ENCODE data around the gene UBE2H. TPM values are rescaled to one million over a fixed set of nuclear protein-coding genes. Genes with fewer than 3 reads are reported as not detected.
"Not testable (repeated sequence)": the region's sequence is repeated elsewhere in the genome, so short reads cannot be mapped to it uniquely, and the experiment has no call there.

UBE2H gene
- total RNA-seq, 1 experiment from 2014 or later: 98.3 TPM

GRCh38 chr7:129908181-129908580, 44.6 kb downstream of the UBE2H start:
- peak; percentile 68 for DNase-seq (ENCODE audit: low read depth)

- no peak for DNase-seq (ENCODE audit: low read depth)
These were observed 45.5 kb downstream of the UBE2H start for GRCh38 chr7:129907122-129907736.

GRCh38 chr7:129906700-129907099, 46.1 kb downstream of the UBE2H start:
- peak; percentile 82 for DNase-seq (ENCODE audit: low read depth)

GRCh38 chr7:129903935-129904334, 48.8 kb downstream of the UBE2H start:
- DNase-seq (ENCODE audit: low read depth): no peak

GRCh38 chr7:129902788-129903422, 49.9 kb downstream of the UBE2H start:
- DNase-seq (ENCODE audit: low read depth): no peak

- DNase-seq (ENCODE audit: low read depth): no peak
These were observed 54.1 kb downstream of the UBE2H start for GRCh38 chr7:129898502-129899160.

GRCh38 chr7:129898007-129898406, 54.8 kb downstream of the UBE2H start:
- DNase-seq (ENCODE audit: low read depth): no peak

GRCh38 chr7:129896568-129897382, 56.0 kb downstream of the UBE2H start:
- DNase-seq (ENCODE audit: low read depth): peak; percentile 58

GRCh38 chr7:129894184-129894583, 58.6 kb downstream of the UBE2H start:
- not testable (repeated sequence) for DNase-seq (ENCODE audit: low read depth)

- DNase-seq (ENCODE audit: low read depth): no peak
These were observed 62.7 kb downstream of the UBE2H start for GRCh38 chr7:129890090-129890489.

- DNase-seq (ENCODE audit: low read depth): no peak
These were observed 63.5 kb downstream of the UBE2H start for GRCh38 chr7:129889133-129889844.

GRCh38 chr7:129887865-129888264, 64.9 kb downstream of the UBE2H start:
- DNase-seq (ENCODE audit: low read depth): no peak

- no peak for DNase-seq (ENCODE audit: low read depth)
These were observed 66.0 kb downstream of the UBE2H start for GRCh38 chr7:129886818-129887186.

GRCh38 chr7:129886167-129886817, 66.5 kb downstream of the UBE2H start:
- DNase-seq (ENCODE audit: low read depth): no peak

GRCh38 chr7:129884495-129884894, 68.3 kb downstream of the UBE2H start:
- DNase-seq (ENCODE audit: low read depth): no peak

GRCh38 chr7:129883151-129883550, 69.6 kb downstream of the UBE2H start:
- no peak for DNase-seq (ENCODE audit: low read depth)

GRCh38 chr7:129882531-129882930, 70.2 kb downstream of the UBE2H start:
- DNase-seq (ENCODE audit: low read depth): peak; percentile 41

GRCh38 chr7:129877146-129877792, 75.5 kb downstream of the UBE2H start:
- DNase-seq (ENCODE audit: low read depth): no peak

- peak; percentile 79 for DNase-seq (ENCODE audit: low read depth)
These were observed 76.9 kb downstream of the UBE2H start for GRCh38 chr7:129875745-129876411.

GRCh38 chr7:129875160-129875559, 77.6 kb downstream of the UBE2H start:
- no peak for DNase-seq (ENCODE audit: low read depth)
